OCI-LY3 (cell line): ENCODE measurements around the gene FTCD.

ENCODE experiments used
- CTCF ChIP-seq: fragments of 200-600, 300-600 bp; sonication (generic); IDR thresholded peaks from 2 replicates; pipeline ENCODE4 v1.5.1; 2014; ENCODE audit warnings: antibody characterized with exemption, low read length, low read depth
- EZH2phosphoT487 ChIP-seq: fragments of 200-600 bp; shearing (Covaris generic); IDR thresholded peaks from 2 replicates; pipeline ENCODE4 v1.6.1; 2018; ENCODE audit warnings: antibody characterized with exemption, mixed run types, low read depth

GRCh38 chr21:46095083-46095719, 60.2 kb downstream of the FTCD start:
- TF ChIP-seq CTCF (no peak), EZH2phosphoT487 (no peak)
